ENCODE results near the gene RICTOR.

GRCh38 chr5:38994324-38994927, 79.8 kb downstream of the RICTOR start:
- TF ChIP-seq CTCF (IDR thresholded peaks at IDR 0.05) (peak in 5 of 6 experiments; percentile 32 to 53 (median 39)), POLR2A (IDR thresholded peaks at IDR 0.05) (no peak)

Data from esophagus squamous epithelium (tissue), 4 donors.